BLaER1 (cell line): Measurements from ENCODE around the gene COL4A3.

Experiments
- H3K27ac ChIP-seq: shearing (Covaris generic); formaldehyde crosslinking; 2 replicates; pipeline ENCODE4 v1.8.1; 2022
- H3K27me3 ChIP-seq: shearing (Covaris generic); formaldehyde crosslinking; 2 replicates; pipeline ENCODE4 v1.8.1; 2022
- H3K36me3 ChIP-seq: shearing (Covaris generic); formaldehyde crosslinking; 2 replicates; pipeline ENCODE4 v1.8.1; 2022
- H3K4me1 ChIP-seq: shearing (Covaris generic); formaldehyde crosslinking; 2 replicates; pipeline ENCODE4 v1.8.1; 2022
- H3K4me2 ChIP-seq: shearing (Covaris generic); formaldehyde crosslinking; 2 replicates; pipeline ENCODE4 v1.8.1; 2022
- H3K4me3 ChIP-seq: shearing (Covaris generic); formaldehyde crosslinking; 2 replicates; pipeline ENCODE4 v1.8.1; 2022
- H3K9ac ChIP-seq: shearing (Covaris generic); formaldehyde crosslinking; 2 replicates; pipeline ENCODE4 v1.8.1; 2022
- H3K9me3 ChIP-seq: shearing (Covaris generic); formaldehyde crosslinking; 2 replicates; pipeline ENCODE4 v1.8.1; 2022
- H4K20me1 ChIP-seq: shearing (Covaris generic); formaldehyde crosslinking; 2 replicates; pipeline ENCODE4 v1.8.1; 2022
- Cebpa-rat ChIP-seq: shearing (Covaris generic); IDR thresholded peaks from 2 replicates; pipeline ENCODE4 v1.8.1; 2022

Gene COL4A3

DNA sequence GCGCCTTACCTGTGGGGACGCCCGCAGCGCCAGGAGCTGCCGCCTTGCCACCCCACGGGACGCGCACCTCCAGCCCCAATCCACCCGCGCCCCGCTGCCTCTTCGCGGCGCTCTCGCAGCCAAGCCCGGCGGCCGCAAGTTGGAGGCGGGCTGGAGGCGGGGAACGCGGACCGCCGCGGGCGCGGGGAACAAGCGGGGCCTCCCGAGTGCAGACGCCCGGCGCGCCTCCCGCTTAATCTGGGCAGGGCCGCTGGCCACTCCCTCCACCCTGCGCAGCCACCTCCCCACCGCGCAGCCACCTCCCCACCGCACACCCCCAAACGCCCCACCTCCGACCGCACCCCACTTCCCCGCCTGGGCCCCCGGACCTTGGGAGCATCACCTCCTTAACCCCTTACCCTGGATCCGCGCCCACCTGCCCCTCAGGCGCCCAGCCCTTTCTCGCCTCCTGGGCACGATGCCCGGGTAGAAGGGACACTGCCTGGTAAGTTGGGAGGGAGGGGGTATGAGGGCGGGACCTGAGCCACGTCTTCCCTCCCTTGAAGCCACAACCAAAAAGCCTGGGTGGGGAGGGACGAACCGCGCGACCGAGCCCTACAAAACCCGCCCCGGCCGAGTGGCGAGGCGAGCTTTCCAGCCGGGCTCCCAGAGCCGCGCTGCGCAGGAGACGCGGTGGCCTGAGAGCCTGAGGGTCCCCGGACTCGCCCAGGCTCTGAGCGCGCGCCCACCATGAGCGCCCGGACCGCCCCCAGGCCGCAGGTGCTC lies at the start of gene COL4A3, which contains the start of gene COL4A4:
TSS of gene COL4A3 (plus strand) at position 627 of the 765 bp plus-strand sequence. CDS start at position 730, 103 bp downstream.
TSS of gene COL4A4 (minus strand) at position 208 of the 765 bp plus-strand sequence. CDS start 16,722 bp downstream, outside the sequence.
- Histone ChIP-seq H3K9ac (no peak within 1 kb of the TSS), H3K4me3 (peak within 1 kb of the TSS; percentile 64), H3K27me3 (peaks cover 26% of the 10 kb centered on the region), H3K36me3 (no peaks in the 10 kb centered on the region), H3K4me2 (peak within 1 kb of the TSS; percentile 90), H3K9me3 (peaks cover 12% of the 10 kb centered on the region), H4K20me1 (no peaks in the 10 kb centered on the region), H3K27ac (no peak within 1 kb of the TSS), H3K4me1 (peaks cover 8% of the 10 kb centered on the region)
- TF ChIP-seq Cebpa-rat, result no peak

DNA sequence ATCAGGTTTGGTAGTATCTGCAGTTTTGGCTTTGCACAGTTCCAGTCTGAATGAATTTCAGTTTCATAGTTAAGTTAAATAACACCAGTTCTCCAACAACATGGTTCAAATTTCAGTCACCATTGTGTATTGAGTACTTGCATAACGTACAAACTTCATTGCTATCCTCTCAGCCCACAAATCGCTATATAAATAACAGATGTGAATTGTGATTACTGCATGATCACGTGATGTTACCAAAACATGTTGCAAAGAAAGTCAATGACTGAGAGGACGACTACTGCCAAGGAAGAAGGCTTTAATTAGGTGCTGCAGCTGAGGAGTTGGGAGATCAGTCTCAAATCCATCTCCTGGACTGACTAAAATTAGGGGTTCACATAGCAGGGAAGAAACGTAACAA lies 48.7 kb upstream of the COL4A3 start:
- no peak for TF ChIP-seq Cebpa-rat
- Histone ChIP-seq H3K4me2 (no peak overlapping the region), H3K9me3 (no peaks in the 10 kb centered on the region)

DNA sequence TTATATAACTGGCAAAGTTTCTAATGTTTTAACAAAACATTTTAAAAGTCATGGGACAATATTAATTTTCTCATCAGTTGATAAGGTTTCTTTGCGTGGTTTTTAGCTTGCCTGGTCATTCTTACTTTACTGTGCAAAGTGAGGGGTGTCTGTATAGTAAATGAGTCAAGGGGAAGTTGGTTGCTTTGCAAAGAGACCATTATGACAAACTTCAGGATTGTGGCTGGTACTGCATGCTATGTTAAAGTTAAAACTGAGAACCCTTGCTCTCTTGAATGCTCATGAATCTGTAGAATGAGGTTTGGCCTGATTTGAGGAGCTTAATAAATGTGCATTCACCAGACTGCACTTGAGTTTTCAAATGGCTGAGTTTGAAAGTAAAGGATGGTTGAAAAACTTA lies 47.4 kb upstream of the COL4A3 start:
- no peak overlapping the region for H3K4me3 ChIP-seq

More for the DNA sequence above, 48.7 kb upstream of the COL4A3 start:
- H4K20me1 ChIP-seq, result no peaks in the 10 kb centered on the region
- peaks cover 14% of the 10 kb centered on the region for H3K4me1 ChIP-seq
- H3K27ac ChIP-seq, result no peak overlapping the region
- no peaks in the 10 kb centered on the region for H3K27me3 ChIP-seq
- H3K36me3 ChIP-seq, result no peaks in the 10 kb centered on the region
- no peak overlapping the region for H3K4me3 ChIP-seq
- H3K9ac ChIP-seq, result no peak overlapping the region

DNA sequence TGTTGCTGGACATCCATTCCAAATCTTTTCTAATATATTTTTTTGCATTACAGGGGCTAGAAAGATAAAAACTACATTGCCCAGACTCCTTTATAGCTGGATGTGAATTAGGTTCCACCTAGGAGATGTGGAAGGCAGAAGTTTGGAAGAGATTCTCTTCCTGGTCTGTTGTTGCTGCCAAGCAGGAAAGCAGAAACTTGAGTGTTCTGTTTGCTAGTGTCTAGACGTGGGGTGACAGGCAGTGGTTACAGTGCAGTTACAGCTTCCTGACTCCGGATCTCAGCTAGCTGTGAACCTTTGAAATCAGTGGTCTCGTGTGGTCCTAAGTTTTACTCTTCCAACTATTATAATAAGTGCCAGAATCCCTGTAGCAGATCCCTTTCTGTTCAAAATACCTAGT lies 46.6 kb upstream of the COL4A3 start:
- H3K27ac ChIP-seq, result no peak overlapping the region
- H3K9me3 ChIP-seq, result no peaks in the 10 kb centered on the region
- H3K9ac ChIP-seq, result peak overlapping the region; percentile 43; the same call in 1 of the 2 replicates
- no peaks in the 10 kb centered on the region for H3K27me3 ChIP-seq
- no peak overlapping the region for H3K4me3 ChIP-seq
- TF ChIP-seq Cebpa-rat, result no peak
- H3K36me3 ChIP-seq, result no peaks in the 10 kb centered on the region
- H3K4me1 ChIP-seq, result peaks cover 14% of the 10 kb centered on the region
- H4K20me1 ChIP-seq, result no peaks in the 10 kb centered on the region
- H3K4me2 ChIP-seq, result peak overlapping the region; percentile 39

More for the DNA sequence above, 47.4 kb upstream of the COL4A3 start:
- Histone ChIP-seq H3K4me1 (peaks cover 14% of the 10 kb centered on the region), H3K27me3 (no peaks in the 10 kb centered on the region), H3K9me3 (no peaks in the 10 kb centered on the region), H3K36me3 (no peaks in the 10 kb centered on the region), H3K9ac (no peak overlapping the region), H3K4me2 (no peak overlapping the region), H4K20me1 (no peaks in the 10 kb centered on the region), H3K27ac (no peak overlapping the region)
- TF ChIP-seq Cebpa-rat, result no peak

DNA sequence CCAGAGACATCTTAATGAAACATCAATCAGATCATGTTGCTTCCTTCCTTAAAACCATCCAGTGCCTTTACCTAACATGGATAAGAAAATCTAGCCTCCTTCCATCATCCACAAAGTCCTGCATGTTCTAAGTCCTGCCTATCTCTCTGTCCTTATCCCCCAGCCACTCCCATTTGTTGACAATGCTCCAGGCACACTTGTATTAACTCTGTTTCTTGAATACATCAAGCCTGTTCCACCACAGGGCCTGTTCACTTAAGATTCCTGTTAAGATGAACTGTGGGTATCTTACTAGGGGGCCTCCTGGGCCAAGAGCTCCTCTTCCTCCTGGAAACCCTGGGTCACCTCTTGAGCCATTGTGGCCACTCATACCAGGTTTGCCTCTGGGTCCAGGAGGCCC lies 46.1 kb upstream of the COL4A3 start:
- Histone ChIP-seq H4K20me1 (no peaks in the 10 kb centered on the region), H3K36me3 (no peaks in the 10 kb centered on the region), H3K9ac (no peak overlapping the region), H3K4me3 (no peak overlapping the region), H3K27ac (no peak overlapping the region), H3K4me1 (peaks cover 14% of the 10 kb centered on the region), H3K9me3 (no peaks in the 10 kb centered on the region), H3K27me3 (no peaks in the 10 kb centered on the region), H3K4me2 (peak overlapping the region; percentile 39)
- no peak for TF ChIP-seq Cebpa-rat

DNA sequence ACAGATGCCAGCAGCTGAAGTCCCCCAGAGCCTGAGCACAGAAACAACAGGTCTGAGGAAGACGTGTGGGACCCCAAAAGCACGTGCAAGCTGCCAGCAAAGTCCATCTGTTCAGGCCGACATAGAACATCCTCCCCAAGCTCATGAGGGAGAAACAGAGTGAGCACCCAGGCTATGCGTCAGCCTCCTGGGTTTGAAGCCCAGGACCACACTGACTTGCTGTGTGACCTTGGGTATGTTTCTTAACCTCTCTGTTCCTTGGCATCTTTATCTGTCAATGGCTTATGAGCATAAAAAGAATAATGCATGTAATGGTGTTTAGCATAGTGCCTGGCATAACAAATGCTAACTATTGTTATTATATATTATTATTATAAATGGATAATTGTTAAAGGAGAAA lies 40.7 kb upstream of the COL4A3 start:
- no peak overlapping the region for H3K27ac ChIP-seq
- no peaks in the 10 kb centered on the region for H3K36me3 ChIP-seq
- no peaks in the 10 kb centered on the region for H3K4me1 ChIP-seq
- no peak for TF ChIP-seq Cebpa-rat
- H3K4me2 ChIP-seq, result no peak overlapping the region
- no peaks in the 10 kb centered on the region for H3K9me3 ChIP-seq
- no peaks in the 10 kb centered on the region for H4K20me1 ChIP-seq
- no peak overlapping the region for H3K4me3 ChIP-seq
- H3K27me3 ChIP-seq, result no peaks in the 10 kb centered on the region
- no peak overlapping the region for H3K9ac ChIP-seq

DNA sequence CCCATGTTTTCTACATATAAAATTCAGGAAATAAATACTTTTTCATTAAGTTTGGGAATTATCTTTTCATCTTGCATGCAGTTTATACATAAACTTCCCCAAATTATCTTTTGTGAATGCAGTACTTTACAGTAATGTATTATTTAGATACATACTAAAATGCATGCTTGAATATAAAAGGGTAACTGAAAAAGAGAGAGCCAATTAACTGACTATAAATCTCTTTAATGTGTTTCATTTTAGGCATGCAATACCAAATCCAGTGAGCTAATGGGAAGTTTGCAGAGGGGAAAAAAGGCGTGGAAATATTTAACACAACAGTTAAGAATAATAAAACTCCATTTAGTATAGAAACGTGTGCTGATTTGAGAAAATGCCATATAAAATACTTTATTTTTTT lies 39.6 kb upstream of the COL4A3 start:
- Histone ChIP-seq H3K4me1 (no peaks in the 10 kb centered on the region), H3K9ac (no peak overlapping the region), H3K4me3 (no peak overlapping the region), H3K27ac (no peak overlapping the region), H3K36me3 (no peaks in the 10 kb centered on the region), H3K4me2 (no peak overlapping the region), H4K20me1 (no peaks in the 10 kb centered on the region), H3K27me3 (no peaks in the 10 kb centered on the region), H3K9me3 (no peaks in the 10 kb centered on the region)
- TF ChIP-seq Cebpa-rat, result no peak

DNA sequence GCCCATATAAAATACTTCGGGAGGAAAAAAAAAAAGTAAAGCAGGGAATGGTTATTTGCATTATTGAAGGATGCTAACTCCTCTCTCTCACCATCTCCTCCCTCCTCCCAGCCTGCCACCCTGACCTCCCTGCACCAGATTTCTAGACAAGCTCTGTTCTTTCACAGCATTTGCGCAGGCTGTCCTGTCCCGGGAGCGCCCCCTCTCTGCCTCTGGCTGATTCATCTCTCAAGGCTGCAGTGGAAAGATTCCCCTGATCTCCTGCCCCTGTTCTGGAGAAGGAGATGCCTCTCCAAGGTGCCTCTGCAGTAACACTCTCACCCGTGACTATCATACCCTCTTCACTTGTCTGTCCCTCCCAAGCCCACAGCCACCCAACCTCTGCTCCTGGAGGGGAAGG lies 38.9 kb upstream of the COL4A3 start:
- Histone ChIP-seq H4K20me1 (no peaks in the 10 kb centered on the region), H3K4me1 (no peaks in the 10 kb centered on the region), H3K9ac (no peak overlapping the region)

DNA sequence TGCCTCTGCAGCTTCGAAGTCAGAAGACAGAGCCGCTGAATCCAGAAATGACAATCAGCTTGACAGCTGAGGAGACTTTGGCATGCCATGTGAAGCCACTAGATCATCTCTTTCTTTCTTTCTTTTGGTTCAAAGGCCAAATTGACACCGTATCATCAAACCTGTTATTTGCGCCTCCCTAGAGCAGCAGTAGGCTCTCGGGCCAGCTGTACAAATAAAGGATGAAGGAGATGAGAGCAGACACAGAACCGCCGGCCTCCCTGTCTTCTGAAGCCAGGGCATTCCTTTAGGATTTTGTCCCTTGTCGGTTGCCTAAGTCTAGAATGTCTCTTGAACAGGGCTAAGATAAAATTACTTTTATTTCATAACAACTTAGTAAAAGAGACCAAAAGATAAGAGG lies 37.2 kb upstream of the COL4A3 start:
- no peak overlapping the region for H3K4me2 ChIP-seq
- no peak overlapping the region for H3K27ac ChIP-seq
- H3K9ac ChIP-seq, result no peak overlapping the region
- no peaks in the 10 kb centered on the region for H3K9me3 ChIP-seq
- H3K4me3 ChIP-seq, result no peak overlapping the region
- no peak for TF ChIP-seq Cebpa-rat
- H3K27me3 ChIP-seq, result no peaks in the 10 kb centered on the region
- H4K20me1 ChIP-seq, result no peaks in the 10 kb centered on the region
- H3K4me1 ChIP-seq, result no peaks in the 10 kb centered on the region
- H3K36me3 ChIP-seq, result no peaks in the 10 kb centered on the region

More for the DNA sequence above, 38.9 kb upstream of the COL4A3 start:
- Histone ChIP-seq H3K4me3 (no peak overlapping the region), H3K27ac (no peak overlapping the region), H3K9me3 (no peaks in the 10 kb centered on the region), H3K36me3 (no peaks in the 10 kb centered on the region), H3K27me3 (no peaks in the 10 kb centered on the region), H3K4me2 (no peak overlapping the region)
- no peak for TF ChIP-seq Cebpa-rat

DNA sequence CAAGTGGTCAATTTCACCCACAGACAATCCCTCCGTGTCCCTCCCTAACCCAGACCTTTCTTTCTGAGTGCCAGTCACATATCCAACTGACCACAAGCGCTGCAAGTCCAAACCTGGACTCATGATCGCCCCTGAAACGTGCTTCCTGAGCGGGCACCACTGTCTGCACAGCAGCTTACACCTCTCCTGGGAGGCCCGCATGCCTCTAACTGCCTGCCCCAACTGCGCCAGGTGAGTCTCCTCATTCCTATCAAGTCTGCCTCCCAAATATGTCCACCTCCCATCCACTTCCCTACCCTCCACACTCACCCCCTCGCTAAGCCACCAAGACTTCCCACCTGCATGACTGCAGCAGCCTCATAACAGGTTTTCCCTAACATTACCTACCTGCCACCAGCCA lies 33.8 kb upstream of the COL4A3 start:
- Histone ChIP-seq H3K9me3 (no peaks in the 10 kb centered on the region), H4K20me1 (no peaks in the 10 kb centered on the region), H3K9ac (no peak overlapping the region), H3K36me3 (no peaks in the 10 kb centered on the region), H3K4me3 (no peak overlapping the region), H3K27me3 (no peaks in the 10 kb centered on the region), H3K4me2 (no peak overlapping the region), H3K27ac (no peak overlapping the region), H3K4me1 (peaks cover 6% of the 10 kb centered on the region; the same call in 1 of the 2 replicates)
- TF ChIP-seq Cebpa-rat, result no peak
